CD4-positive, alpha-beta T cell treated with Interleukin-6 for 4 hours (primary cell): ENCODE data around the gene RASAL1.

ENCODE experiments used
- DNase-seq: peaks from one replicate; pipeline ENCODE4 v3.0.0-alpha.2; 2020; ENCODE audit warnings: mixed read lengths

Gene RASAL1

GRCh38 chr12:113093409-113094101, 42.0 kb downstream of the RASAL1 start:
- DNase-seq, result no peak

GRCh38 chr12:113092607-113093408, 42.8 kb downstream of the RASAL1 start:
- no peak for DNase-seq

DNA sequence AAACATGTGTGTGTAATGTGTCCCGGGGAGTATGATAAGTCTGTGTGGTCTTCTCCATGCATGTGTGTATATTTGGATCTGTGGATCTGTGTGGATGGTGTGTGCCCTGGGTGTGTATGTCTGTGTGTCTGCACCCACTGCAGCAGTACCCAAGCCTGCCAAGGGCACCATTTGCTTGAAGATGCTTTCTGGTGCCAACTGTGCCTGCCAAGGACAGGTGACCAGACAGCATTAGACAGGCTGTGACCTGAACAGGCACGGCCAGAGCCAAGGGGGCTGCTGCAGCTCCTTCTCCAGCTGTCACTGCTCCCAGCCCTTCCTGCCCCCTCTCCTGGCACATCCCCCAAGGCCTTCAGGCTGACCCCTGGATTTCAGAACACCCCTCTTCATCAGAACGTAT, 44.1 kb downstream of the RASAL1 start:
- DNase-seq, result no peak

- no peak for DNase-seq
Observed at GRCh38 chr12:113090740-113091139, 44.8 kb downstream of the RASAL1 start.

GRCh38 chr12:113089839-113090238, 45.7 kb downstream of the RASAL1 start:
- no peak for DNase-seq

DNA sequence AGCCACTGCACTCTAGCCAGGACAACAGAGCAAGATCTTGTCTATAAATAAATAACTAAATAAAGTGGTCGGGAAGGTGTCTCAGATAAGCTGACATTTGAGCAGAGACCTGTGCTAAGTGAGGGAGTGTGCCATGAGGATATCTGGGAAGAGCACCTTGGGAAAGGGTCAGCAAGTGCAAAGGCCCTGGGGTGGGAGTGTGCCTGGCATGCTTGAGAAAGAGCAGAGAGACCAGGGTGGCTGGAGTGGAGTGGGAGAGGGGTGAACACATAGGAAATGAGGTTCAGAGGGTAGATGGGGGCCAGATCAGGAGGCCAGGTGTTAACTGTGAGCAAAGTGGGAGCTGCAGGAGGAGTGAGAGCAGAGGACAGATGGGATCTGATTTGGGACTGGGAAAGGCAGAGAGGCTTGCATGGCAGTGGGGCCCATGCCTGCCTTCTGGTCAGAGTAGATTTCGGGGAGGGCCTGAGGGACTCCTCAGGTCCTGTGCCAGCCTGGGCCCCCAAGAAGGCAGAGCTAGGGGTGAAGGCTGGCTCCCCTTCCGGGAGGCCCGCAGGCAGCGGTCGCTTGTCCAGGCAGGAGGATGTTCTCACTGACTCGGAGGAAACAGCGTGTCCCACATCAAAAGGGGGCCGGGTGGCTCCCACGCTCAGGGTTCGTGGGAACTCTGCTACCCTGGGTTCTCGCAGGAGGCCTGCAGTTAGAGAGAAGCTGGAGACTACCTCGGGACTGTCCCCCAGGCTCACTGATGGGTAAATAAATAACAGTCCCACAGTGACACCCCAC, 46.4 kb downstream of the RASAL1 start:
- peak; percentile 62 for DNase-seq

- no peak for DNase-seq
Observed at GRCh38 chr12:113088037-113088436, 47.5 kb downstream of the RASAL1 start.

DNA sequence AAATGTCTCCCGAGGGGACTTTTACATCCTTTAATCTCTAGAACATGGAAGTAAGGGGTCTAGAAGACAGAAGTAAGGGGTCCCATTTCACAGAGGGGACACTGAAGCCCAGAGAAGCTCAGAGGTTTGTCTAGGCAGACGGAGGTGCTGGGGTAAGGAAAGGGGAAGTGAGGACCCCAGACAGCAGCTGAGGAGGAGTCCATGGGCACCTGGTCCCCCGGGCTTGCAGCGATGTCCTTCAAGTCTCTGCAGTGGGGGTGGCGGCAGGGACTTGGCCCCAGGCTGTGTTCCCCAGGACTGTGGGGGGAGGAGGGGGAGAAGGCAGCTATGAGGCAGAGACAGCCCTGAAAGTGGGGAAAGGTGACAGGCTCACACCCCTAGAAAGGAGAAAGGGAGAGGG, 48.4 kb downstream of the RASAL1 start:
- no peak for DNase-seq

GRCh38 chr12:113086249-113087164, 49.1 kb downstream of the RASAL1 start:
- peak; percentile 67 for DNase-seq

- DNase-seq, result no peak
Observed at GRCh38 chr12:113083863-113084435, 51.6 kb downstream of the RASAL1 start.

- no peak for DNase-seq
Observed at GRCh38 chr12:113082486-113083148, 52.9 kb downstream of the RASAL1 start.

- DNase-seq, result no peak
Observed at GRCh38 chr12:113081873-113082272, 53.7 kb downstream of the RASAL1 start.

DNA sequence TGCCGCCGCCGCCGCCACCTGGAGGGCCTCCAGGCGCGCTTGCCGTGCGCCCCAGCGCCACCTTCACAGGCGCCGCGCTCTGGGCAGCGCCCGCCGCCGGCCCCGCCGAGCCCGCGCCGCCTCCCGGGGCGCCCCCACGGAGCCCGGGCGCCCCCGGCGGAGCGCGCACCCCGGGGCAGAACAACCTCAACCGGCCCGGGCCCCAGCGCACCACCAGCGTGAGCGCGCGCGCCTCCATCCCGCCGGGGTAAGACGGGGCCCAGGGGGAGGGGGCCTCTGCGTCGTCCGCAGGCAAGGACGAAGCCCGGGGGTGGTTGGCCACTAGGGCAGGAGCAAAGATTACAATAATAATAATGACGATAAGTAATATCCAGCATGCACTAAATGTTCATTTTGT, 57.7 kb downstream of the RASAL1 start:
- no peak for DNase-seq

- no peak for DNase-seq
Observed at GRCh38 chr12:113077057-113077858, 58.3 kb downstream of the RASAL1 start.

DNA sequence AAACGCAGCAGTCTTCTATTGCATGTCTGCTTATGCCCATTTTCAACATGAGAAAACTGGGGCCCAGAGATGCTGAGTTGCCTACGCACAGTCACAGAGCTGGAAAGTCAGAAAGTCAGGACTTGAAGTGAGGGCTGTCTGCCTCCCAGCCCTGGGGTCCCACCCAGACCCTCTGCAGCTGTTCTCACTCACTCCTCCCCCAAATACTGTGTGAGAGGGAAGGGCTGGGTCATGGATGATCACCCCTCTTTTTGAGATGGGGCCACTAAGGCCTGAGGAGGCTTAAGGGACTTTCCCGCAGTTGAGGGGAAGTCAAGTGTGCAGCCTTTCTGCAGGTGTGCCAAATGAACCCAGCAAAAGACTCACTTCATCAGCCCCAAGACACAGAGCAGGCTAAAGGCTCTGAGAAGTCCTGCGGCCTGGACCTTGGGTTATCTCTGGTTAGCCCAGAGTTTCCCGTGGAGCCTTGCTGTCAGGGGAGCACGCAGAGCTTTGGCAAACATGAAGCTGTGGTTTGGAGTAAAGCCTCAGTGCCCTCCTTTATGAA, 60.4 kb downstream of the RASAL1 start:
- DNase-seq, result no peak

- DNase-seq, result no peak
Observed at GRCh38 chr12:113073586-113073985, 62.0 kb downstream of the RASAL1 start.

DNA sequence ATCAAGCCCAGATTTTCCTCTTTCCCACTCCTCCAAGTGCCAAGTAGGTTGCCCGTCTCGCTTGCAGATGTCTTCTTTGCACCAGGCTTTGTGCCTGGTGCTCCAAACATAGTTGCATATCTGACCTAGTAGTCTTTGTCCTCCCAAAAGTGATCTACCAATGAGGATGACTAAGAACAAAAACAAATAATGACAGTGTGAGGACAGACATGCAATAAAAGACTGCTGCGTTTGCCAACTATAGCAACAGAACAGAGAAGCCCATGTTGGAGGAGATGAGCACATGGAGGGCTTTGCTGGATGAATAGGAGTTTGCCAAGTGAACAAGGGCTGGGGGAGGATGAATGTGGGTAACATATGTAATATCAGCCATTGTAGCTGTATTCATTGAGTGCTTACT, 63.4 kb downstream of the RASAL1 start:
- DNase-seq, result no peak

- no peak for DNase-seq
Observed at GRCh38 chr12:113071135-113072112, 64.1 kb downstream of the RASAL1 start.
